Measurements from ENCODE around the gene OR9G4. TPM values are rescaled to one million over a fixed set of nuclear protein-coding genes. Genes with fewer than 3 reads are reported as not detected.
A peak's percentile ranks its signal among the peaks of the same experiment; 100 is the strongest.

The OR9G4 gene
- polyA plus RNA-seq, 3 donors from 2014 or later = not detected

- no peak for DNase-seq
- no peaks in the 10 kb centered on the region for H3K27me3 Mint-ChIP-seq (ENCODE audit: low read depth in 3 of 3)
- no peaks in the 10 kb centered on the region for H3K36me3 Mint-ChIP-seq
- peaks cover 6 to 47% (median 10%) of the 10 kb centered on the region in 6 donors for H3K9me3 Mint-ChIP-seq
- no peak overlapping the region for H3K27ac Mint-ChIP-seq
- no peak overlapping the region for H3K4me3 Mint-ChIP-seq
- no peaks in the 10 kb centered on the region for H3K4me1 Mint-ChIP-seq
Observed at GRCh38 chr11:56700914-56701485, 47.5 kb downstream of the OR9G4 start.

GRCh38 chr11:56700242-56700913 lies 48.1 kb downstream of the OR9G4 start:
- Mint-ChIP-seq H3K9me3 (peaks cover 4 to 41% (median 9%) of the 10 kb centered on the region in 6 donors), H3K36me3 (no peaks in the 10 kb centered on the region), H3K4me1 (no peaks in the 10 kb centered on the region), H3K27ac (no peak overlapping the region), H3K4me3 (no peak overlapping the region), H3K27me3 (ENCODE audit: low read depth in 3 of 3) (peaks cover 0 to 2% (median 0%) of the 10 kb centered on the region in 3 donors)
- DNase-seq = peak in 1 of 3 donors; percentile 2

GRCh38 chr11:56698795-56699194 lies 49.7 kb downstream of the OR9G4 start, which contains the start of gene OR9G1:
Gene OR9G1 (plus strand): TSS chr11:56699095. CDS start chr11:56700388, 1,293 bp downstream.
- no peak within 1 kb of the TSS for H3K27ac Mint-ChIP-seq
- no peaks in the 10 kb centered on the region for H3K36me3 Mint-ChIP-seq
- no peak for DNase-seq
- H3K4me1 Mint-ChIP-seq = no peaks in the 10 kb centered on the region
- H3K27me3 Mint-ChIP-seq (ENCODE audit: low read depth in 3 of 3) = peaks cover 0 to 2% (median 0%) of the 10 kb centered on the region in 3 donors
- H3K4me3 Mint-ChIP-seq = no peak within 1 kb of the TSS
- H3K9me3 Mint-ChIP-seq = peaks cover 4 to 32% (median 9%) of the 10 kb centered on the region in 6 donors

- no peak overlapping the region for H3K4me3 Mint-ChIP-seq
- peaks cover 0 to 3% (median 0%) of the 10 kb centered on the region in 3 donors for H3K27me3 Mint-ChIP-seq (ENCODE audit: low read depth in 3 of 3)
- H3K4me1 Mint-ChIP-seq = no peaks in the 10 kb centered on the region
- H3K9me3 Mint-ChIP-seq = peaks cover 0 to 17% (median 3%) of the 10 kb centered on the region in 6 donors
- no peak for DNase-seq
- no peak overlapping the region for H3K27ac Mint-ChIP-seq
- H3K36me3 Mint-ChIP-seq = no peaks in the 10 kb centered on the region
Observed at GRCh38 chr11:56693428-56693827, 55.1 kb downstream of the OR9G4 start.

Other genes starting within 250 kb of the OR9G4 start
- not detected for gene OR5M11, start 205.4 kb downstream of the OR9G4 start, polyA plus RNA-seq
- gene OR5M10, start 171.0 kb downstream of the OR9G4 start, polyA plus RNA-seq = not detected
- gene OR5M1, start 133.8 kb downstream of the OR9G4 start, polyA plus RNA-seq = not detected
- not detected for gene OR5AP2, start 106.3 kb downstream of the OR9G4 start, polyA plus RNA-seq
- gene OR5AR1, start 85.0 kb downstream of the OR9G4 start, polyA plus RNA-seq = not detected
- gene OR9G1, start 49.6 kb downstream of the OR9G4 start, polyA plus RNA-seq = not detected
- gene OR5AK2, start 240.2 kb upstream of the OR9G4 start, polyA plus RNA-seq = not detected

Measured in immature natural killer cell (primary cell).